Right lobe of liver (tissue), 4 donors: Measurements from ENCODE around the gene PRC1.

ENCODE experiments used
- CTCF ChIP-seq, 4 donors: fragments of 200-600 bp in 3 of 4; fragments of 450-650 bp in 1 of 4; IDR thresholded peaks; one replicate each; pipeline versions ENCODE4 v1.5.1 to v1.8.0; 2016 to 2022; ENCODE audit warnings: antibody characterized with exemption in 4 of 4, mild to moderate bottlenecking in 2 of 4
- POLR2A ChIP-seq: fragments of 450-650 bp; IDR thresholded peaks from one replicate; pipeline ENCODE4 v1.6.1; 2017; ENCODE audit warnings: antibody characterized with exemption, mild to moderate bottlenecking
- donor health status: DM: no; HTN: no; CAD: no.
- donor health status: DM: no; HTN: no; CAD: no.
- donor health status: DM: no; HTN: yes; CAD: no.

GRCh38 chr15:90955624-90956273, 38.6 kb downstream of the PRC1 start:
- TF ChIP-seq CTCF (IDR thresholded peaks at IDR 0.05) (no peak), POLR2A (no peak)
